Measurements from ENCODE around the gene ARID3C.
"Not testable (repeated sequence)": the region's sequence is repeated elsewhere in the genome, so short reads cannot be mapped to it uniquely, and the experiment has no call there.

The ARID3C gene

DNA sequence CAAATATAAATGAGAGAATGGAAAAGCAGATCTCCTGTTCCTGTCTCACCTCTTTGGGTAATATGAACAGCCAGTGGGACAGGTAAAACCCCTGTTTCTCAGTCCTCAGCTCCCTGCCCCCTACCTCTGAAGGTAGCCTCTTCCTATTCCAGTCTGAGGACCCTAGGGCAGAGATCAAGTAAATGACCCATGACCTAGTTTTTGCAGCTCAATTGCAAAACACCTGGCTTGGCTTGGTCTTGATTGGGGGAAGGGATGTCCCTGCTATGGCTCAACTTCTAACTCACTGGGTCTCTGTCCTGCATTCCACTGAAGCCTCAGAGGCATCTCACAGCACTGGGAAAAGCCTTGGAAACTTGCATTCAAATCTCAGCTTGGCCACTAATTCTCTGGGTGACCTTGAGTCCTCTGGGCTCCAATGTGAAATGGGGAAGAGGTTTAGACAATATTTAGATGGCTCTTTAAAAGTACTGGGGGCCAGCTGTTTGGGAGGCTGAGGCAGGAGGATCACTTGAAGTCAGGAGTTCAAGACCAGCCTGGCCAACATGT, 16.0 kb upstream of the ARID3C start:
- Histone ChIP-seq H3K4me3 (ENCODE audit: low read depth in 1 of 2, low read length in 1 of 2) (no peak overlapping the region), H3K27me3 (no peaks in the 10 kb centered on the region), H3K9me3 (no peaks in the 10 kb centered on the region), H3K36me3 (peaks cover 15% of the 10 kb centered on the region), H3K4me1 (ENCODE audit: control insufficient read depth in 1 of 2, insufficient read depth in 1 of 2, low read depth in 1 of 2, low read length in 1 of 2) (peaks cover 15 to 22% of the 10 kb centered on the region in 2 experiments), H3K27ac (no peak overlapping the region)
- TF ChIP-seq, protein P1, sequence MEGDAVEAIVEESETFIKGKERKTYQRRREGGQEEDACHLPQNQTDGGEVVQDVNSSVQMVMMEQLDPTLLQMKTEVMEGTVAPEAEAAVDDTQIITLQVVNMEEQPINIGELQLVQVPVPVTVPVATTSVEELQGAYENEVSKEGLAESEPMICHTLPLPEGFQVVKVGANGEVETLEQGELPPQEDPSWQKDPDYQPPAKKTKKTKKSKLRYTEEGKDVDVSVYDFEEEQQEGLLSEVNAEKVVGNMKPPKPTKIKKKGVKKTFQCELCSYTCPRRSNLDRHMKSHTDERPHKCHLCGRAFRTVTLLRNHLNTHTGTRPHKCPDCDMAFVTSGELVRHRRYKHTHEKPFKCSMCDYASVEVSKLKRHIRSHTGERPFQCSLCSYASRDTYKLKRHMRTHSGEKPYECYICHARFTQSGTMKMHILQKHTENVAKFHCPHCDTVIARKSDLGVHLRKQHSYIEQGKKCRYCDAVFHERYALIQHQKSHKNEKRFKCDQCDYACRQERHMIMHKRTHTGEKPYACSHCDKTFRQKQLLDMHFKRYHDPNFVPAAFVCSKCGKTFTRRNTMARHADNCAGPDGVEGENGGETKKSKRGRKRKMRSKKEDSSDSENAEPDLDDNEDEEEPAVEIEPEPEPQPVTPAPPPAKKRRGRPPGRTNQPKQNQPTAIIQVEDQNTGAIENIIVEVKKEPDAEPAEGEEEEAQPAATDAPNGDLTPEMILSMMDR (IDR thresholded peaks at IDR 0.05) = no peak

DNA sequence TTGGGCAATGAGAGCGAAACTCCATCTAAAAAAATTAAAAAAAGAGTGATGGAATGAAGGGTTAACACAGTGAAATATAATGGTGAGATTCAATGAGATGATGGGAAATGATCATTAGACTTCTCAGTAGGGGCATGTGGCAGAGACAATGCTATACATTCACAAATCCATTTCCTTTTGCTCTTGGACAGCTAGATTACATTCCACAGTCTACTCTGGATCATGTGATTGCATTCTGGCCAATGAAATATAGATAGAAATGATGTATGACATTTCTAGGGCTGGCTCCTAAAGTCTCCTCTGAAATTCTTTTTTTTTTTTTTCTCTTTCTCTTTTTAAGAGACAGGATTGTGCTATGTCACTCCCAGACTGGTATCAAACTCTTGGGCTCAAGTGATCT, 13.8 kb upstream of the ARID3C start:
- TF ChIP-seq, protein P1 (IDR thresholded peaks at IDR 0.05) = no peak
- H3K27ac ChIP-seq = no peak overlapping the region
- H3K27me3 ChIP-seq = no peaks in the 10 kb centered on the region
- H3K4me3 ChIP-seq (ENCODE audit: low read depth in 1 of 2, low read length in 1 of 2) = no peak overlapping the region
- H3K9me3 ChIP-seq = no peaks in the 10 kb centered on the region
- H3K4me1 ChIP-seq (ENCODE audit: control insufficient read depth in 1 of 2, insufficient read depth in 1 of 2, low read depth in 1 of 2, low read length in 1 of 2) = peaks cover 21 to 25% of the 10 kb centered on the region in 2 experiments
- H3K36me3 ChIP-seq = no peaks in the 10 kb centered on the region

DNA sequence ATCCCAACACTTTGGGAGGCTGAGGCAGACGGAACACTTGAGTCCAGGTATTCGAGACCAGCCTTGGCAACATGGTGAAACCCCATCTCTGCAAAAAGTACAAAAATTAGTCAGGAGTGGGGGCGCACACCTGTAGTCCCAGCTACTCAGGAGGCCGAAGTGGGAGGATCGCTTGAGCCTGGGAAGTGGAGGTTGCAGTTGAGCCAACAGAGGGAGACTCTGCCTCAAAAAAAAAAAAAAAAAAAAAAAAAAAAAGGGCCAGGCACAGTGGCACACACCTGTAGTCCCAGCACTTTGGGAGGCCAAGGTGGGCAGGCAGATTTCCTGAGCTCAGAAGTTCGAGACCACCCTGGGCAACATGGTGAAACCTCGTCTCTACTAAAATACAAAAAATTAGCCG, 10.5 kb upstream of the ARID3C start:
- H3K36me3 ChIP-seq; H3K4me3 ChIP-seq (ENCODE audit: low read depth in 1 of 2, low read length in 1 of 2); H3K27me3 ChIP-seq; H3K9me3 ChIP-seq; H3K27ac ChIP-seq: not testable (repeated sequence)
- H3K4me1 ChIP-seq (ENCODE audit: control insufficient read depth in 1 of 2, insufficient read depth in 1 of 2, low read depth in 1 of 2, low read length in 1 of 2) = peaks cover 17 to 19% of the 10 kb centered on the region in 2 experiments

DNA sequence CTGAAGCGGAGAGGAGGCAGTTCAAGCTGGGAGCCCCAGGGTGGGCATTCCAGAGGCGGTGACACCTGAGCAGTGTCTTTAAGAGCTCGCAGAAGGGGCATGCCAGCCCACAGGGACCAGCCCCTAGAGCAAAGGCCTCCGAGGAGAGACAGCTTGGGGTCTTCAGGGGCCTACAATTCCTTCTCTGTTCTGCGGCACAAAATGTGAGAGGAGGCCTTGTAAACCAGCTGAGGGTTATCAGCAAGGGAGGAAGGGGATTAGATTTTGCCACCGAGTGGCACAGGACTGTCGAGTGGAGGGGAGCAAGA, 9.2 kb upstream of the ARID3C start:
- peaks cover 17 to 19% of the 10 kb centered on the region in 2 experiments for H3K4me1 ChIP-seq (ENCODE audit: control insufficient read depth in 1 of 2, insufficient read depth in 1 of 2, low read depth in 1 of 2, low read length in 1 of 2)
- no peaks in the 10 kb centered on the region for H3K36me3 ChIP-seq
- H3K27ac ChIP-seq = peak overlapping the region; percentile 80
- no peaks in the 10 kb centered on the region for H3K9me3 ChIP-seq
- H3K4me3 ChIP-seq (ENCODE audit: low read depth in 1 of 2, low read length in 1 of 2) = peak overlapping the region; percentile 84 to 98
- TF ChIP-seq, protein P1 (IDR thresholded peaks at IDR 0.05) = no peak
- H3K27me3 ChIP-seq = peaks cover 4% of the 10 kb centered on the region

DNA sequence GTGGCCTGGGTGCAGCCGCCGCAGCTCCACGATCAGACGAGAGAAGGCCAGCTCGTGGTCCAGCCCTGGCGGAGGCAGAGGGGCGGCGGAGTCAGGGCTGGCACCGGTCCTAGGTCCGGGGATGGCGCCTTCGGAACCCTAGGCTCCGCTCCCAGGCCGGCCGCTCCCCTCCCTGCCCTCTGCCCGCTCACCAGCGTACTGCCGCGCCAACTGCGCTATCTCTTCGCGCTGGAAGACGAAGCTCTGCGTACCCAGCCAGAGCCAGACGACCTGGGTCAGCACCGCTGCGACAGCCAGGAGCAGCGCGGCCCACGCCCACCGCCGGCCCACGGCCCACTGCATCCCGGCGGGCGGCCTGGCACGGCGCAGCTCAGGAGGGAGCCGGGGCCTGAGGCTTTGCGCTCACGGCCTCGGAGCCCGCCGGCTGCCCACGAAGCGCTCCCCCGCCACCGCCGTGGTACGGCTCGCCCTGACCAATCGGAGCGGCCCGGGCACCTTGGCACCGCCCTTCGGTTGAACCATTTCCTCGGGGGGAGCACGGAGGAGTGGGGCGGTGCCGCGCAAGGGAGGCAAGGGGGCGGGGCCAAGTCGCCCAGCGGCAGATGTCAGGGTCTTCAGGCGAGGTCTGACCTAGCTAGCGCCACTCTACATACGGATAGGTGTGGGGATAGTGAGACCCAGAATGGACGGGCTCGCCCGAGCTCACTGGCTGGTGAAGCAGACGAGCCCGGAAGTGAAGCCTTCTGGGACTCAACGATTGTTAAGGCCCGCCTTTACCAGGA, 8.7 kb upstream of the ARID3C start, which contains the start of gene SIGMAR1:
TSS of gene SIGMAR1 (minus strand) at position 432 of the 782 bp plus-strand sequence. CDS start at position 342, 90 bp downstream.
- TF ChIP-seq, protein P1 (IDR thresholded peaks at IDR 0.05) = peak; percentile 64
- Histone ChIP-seq H3K9me3 (no peaks in the 10 kb centered on the region), H3K27ac (peak within 1 kb of the TSS; percentile 80), H3K27me3 (peaks cover 6% of the 10 kb centered on the region), H3K4me1 (ENCODE audit: control insufficient read depth in 1 of 2, insufficient read depth in 1 of 2, low read depth in 1 of 2, low read length in 1 of 2) (peaks cover 17 to 19% of the 10 kb centered on the region in 2 experiments), H3K36me3 (no peaks in the 10 kb centered on the region), H3K4me3 (ENCODE audit: low read depth in 1 of 2, low read length in 1 of 2) (peak within 1 kb of the TSS; percentile 84 to 98)

DNA sequence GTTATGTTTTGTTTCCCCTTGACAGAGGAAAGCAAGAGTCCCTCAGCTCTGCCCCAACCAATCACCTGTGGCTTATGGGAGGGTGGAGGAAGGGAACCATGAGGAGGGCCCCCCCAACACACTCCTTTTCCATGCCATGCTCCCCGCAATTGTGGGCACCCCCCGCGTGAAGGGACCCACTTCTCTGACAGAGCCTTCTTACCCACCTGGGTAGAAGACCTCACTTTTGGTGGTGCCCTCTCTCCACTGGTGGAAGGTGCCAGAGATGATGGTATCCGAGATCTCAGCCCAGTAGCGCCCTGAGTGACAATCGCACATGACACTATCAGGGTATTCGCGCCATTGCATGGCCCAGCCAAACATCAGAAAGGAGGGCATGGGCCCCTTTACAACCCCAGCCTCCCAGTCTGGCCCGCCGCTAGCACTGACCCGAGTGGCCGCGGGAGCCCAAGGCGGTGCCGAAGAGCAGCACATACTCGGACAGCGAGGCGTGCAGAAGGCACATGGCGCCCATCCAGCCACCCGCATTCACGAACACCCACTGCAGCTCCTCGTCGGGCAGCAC, 8.0 kb upstream of the ARID3C start:
- H3K27ac ChIP-seq = peak overlapping the region; percentile 80
- peaks cover 13% of the 10 kb centered on the region for H3K27me3 ChIP-seq
- peak overlapping the region; percentile 84 to 98 for H3K4me3 ChIP-seq (ENCODE audit: low read depth in 1 of 2, low read length in 1 of 2)
- H3K4me1 ChIP-seq (ENCODE audit: control insufficient read depth in 1 of 2, insufficient read depth in 1 of 2, low read depth in 1 of 2, low read length in 1 of 2) = peaks cover 17 to 19% of the 10 kb centered on the region in 2 experiments
- H3K9me3 ChIP-seq = no peaks in the 10 kb centered on the region
- no peaks in the 10 kb centered on the region for H3K36me3 ChIP-seq
- TF ChIP-seq, protein P1 (IDR thresholded peaks at IDR 0.05) = no peak
